ENCODE results near the gene VCY. TPM values are rescaled to one million over a fixed set of nuclear protein-coding genes. Genes with fewer than 3 reads are reported as not detected.
"Not testable (repeated sequence)": the region's sequence is repeated elsewhere in the genome, so short reads cannot be mapped to it uniquely, and the experiment has no call there.

The VCY gene
- polyA plus RNA-seq (2013, experiment 1 of 4) = not detected
- not detected for polyA plus RNA-seq (2013, experiment 2 of 4)
- not detected for polyA plus RNA-seq (2013, experiment 3 of 4)
- not detected for polyA plus RNA-seq (2013, experiment 4 of 4)

DNA sequence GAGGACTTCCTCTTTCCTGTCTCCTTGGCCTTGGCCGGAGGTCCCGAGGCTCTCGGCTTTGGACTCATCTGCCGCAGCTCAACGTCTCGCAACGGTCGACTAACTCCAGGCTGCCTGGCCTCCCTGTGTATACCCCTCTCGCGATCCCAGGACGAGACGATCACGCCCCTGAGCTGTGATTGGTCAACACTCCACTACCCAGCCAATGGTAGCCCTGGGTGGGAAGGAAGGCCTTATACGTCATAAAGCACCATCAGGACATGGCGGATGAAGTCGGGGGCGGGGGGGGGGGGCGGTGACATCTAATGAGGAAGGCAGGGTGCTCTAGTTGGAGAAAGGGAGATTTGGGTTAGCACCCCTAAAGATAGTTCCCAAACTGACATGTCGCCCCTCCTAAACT, at the start of gene VCY:
Gene VCY, minus strand, starts transcription at position 101 of the 400 bp plus-strand sequence. Its CDS starts 33 bp downstream, at position 68.
- H3K27ac ChIP-seq (ENCODE audit: insufficient read depth, low read depth, low read length, poor library complexity, severe bottlenecking); H3K4me1 ChIP-seq (ENCODE audit: control insufficient read depth, insufficient read depth, low read length); H3K36me3 ChIP-seq (ENCODE audit: control insufficient read depth, insufficient read depth, low read length); H3K4me3 ChIP-seq (ENCODE audit: insufficient read depth, low read depth, low read length); H3K9me3 ChIP-seq (ENCODE audit: control insufficient read depth, low read length); H3K27me3 ChIP-seq (ENCODE audit: control insufficient read depth, insufficient read depth, low read length, poor library complexity, severe bottlenecking): not testable (repeated sequence)
- WGBS, 2 experiments = no CpG with 5 or more reads among the region's 19 CpGs

GRCh38 chrY:14030395-14030794, 44.1 kb upstream of the VCY start:
- not testable (repeated sequence) for H3K27ac ChIP-seq (ENCODE audit: insufficient read depth, low read depth, low read length, poor library complexity, severe bottlenecking); H3K27me3 ChIP-seq (ENCODE audit: control insufficient read depth, insufficient read depth, low read length, poor library complexity, severe bottlenecking)

DNA sequence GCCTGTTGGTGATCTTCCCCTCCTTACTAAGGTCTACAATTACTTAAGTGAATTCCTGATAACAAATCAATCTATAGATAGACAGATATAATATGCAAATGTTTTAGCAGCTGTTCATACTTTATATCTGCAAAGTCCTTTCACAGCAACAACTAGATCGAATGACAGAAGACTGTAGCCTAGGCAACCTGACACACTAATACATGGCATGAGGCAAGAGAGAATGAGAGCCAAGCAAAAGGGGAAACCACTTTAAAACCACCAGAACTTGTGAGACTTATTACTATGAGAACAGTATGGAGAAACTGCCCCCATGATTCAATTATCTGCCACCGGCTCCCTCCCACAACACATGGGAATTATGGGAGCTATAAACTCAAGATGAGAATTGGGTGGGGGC, 25.6 kb upstream of the VCY start:
- H3K27ac ChIP-seq (ENCODE audit: insufficient read depth, low read depth, low read length, poor library complexity, severe bottlenecking); H3K36me3 ChIP-seq (ENCODE audit: control insufficient read depth, insufficient read depth, low read length); H3K9me3 ChIP-seq (ENCODE audit: control insufficient read depth, low read length); H3K27me3 ChIP-seq (ENCODE audit: control insufficient read depth, insufficient read depth, low read length, poor library complexity, severe bottlenecking); H3K4me1 ChIP-seq (ENCODE audit: control insufficient read depth, insufficient read depth, low read length); H3K4me3 ChIP-seq (ENCODE audit: insufficient read depth, low read depth, low read length): not testable (repeated sequence)
- no CpG with 5 or more reads among the region's 2 CpGs for WGBS, 2 experiments

More at GRCh38 chrY:14030395-14030794, 44.1 kb upstream of the VCY start:
- H3K4me1 ChIP-seq (ENCODE audit: control insufficient read depth, insufficient read depth, low read length); H3K9me3 ChIP-seq (ENCODE audit: control insufficient read depth, low read length); H3K36me3 ChIP-seq (ENCODE audit: control insufficient read depth, insufficient read depth, low read length); H3K4me3 ChIP-seq (ENCODE audit: insufficient read depth, low read depth, low read length): not testable (repeated sequence)
- WGBS, 2 experiments = no CpG with 5 or more reads among the region's 2 CpGs

GRCh38 chrY:13942406-13942805, 43.9 kb downstream of the VCY start:
- 92 to 96% methylated on average over 2 of the region's 2 CpGs for WGBS, 2 experiments
- not testable (repeated sequence) for H3K9me3 ChIP-seq (ENCODE audit: control insufficient read depth, low read length)

More at GRCh38 chrY:13942406-13942805, 43.9 kb downstream of the VCY start:
- not testable (repeated sequence) for H3K27ac ChIP-seq (ENCODE audit: insufficient read depth, low read depth, low read length, poor library complexity, severe bottlenecking); H3K36me3 ChIP-seq (ENCODE audit: control insufficient read depth, insufficient read depth, low read length); H3K4me1 ChIP-seq (ENCODE audit: control insufficient read depth, insufficient read depth, low read length); H3K4me3 ChIP-seq (ENCODE audit: insufficient read depth, low read depth, low read length); H3K27me3 ChIP-seq (ENCODE audit: control insufficient read depth, insufficient read depth, low read length, poor library complexity, severe bottlenecking)

Measured in ectodermal cell (in vitro differentiated cells).